K562 (cell line): Measurements from ENCODE around the gene TBX10. TPM values are rescaled to one million over a fixed set of nuclear protein-coding genes. Genes with fewer than 3 reads are reported as not detected.

ENCODE experiments used
- BCOR ChIP-seq: fragments of 450-650 bp; IDR thresholded peaks from 2 replicates; pipeline ENCODE4 v1.6.1; 2016
- BHLHE40 ChIP-seq: IDR thresholded peaks from 2 replicates; pipeline ENCODE4 v1.6.1; 2011; ENCODE audit warnings: low read length, improper control_type of control experiment
- CEBPB ChIP-seq: fragments of 450-650 bp; IDR thresholded peaks from 2 replicates; pipeline ENCODE4 v1.6.1; 2016; ENCODE audit warnings: missing genetic modification characterization, missing compliant biosample characterization
- CREB1 ChIP-seq, 2 experiments: sonication (generic) in 1 of 2; formaldehyde crosslinking in 1 of 2; IDR thresholded peaks; 2 replicates each; pipeline versions ENCODE4 v1.6.1 to v1.8.0; 2012 to 2022; ENCODE audit warnings: inconsistent platforms in 1 of 2, mild to moderate bottlenecking in 1 of 2, missing genetic modification reagents in 1 of 2, moderate library complexity in 1 of 2
- GTF2E2 ChIP-seq: fragments of 200-800 bp; sonication (Bioruptor generic); IDR thresholded peaks from 2 replicates; pipeline ENCODE4 v1.6.1; 2016; ENCODE audit warnings: missing genetic modification characterization, missing compliant biosample characterization
- IRF2 ChIP-seq: sonication (generic); formaldehyde crosslinking; IDR thresholded peaks from 2 replicates; pipeline ENCODE4 v1.8.1; 2022; ENCODE audit warnings: mild to moderate bottlenecking, missing genetic modification reagents
- JUN ChIP-seq, 2 experiments: sonication (generic) in 1 of 2; formaldehyde crosslinking in 1 of 2; IDR thresholded peaks; 2 replicates each; pipeline versions ENCODE4 v1.6.1 to v1.8.0; 2012 to 2022; ENCODE audit warnings: borderline replicate concordance in 2 of 2, mild to moderate bottlenecking in 2 of 2, improper control_type of control experiment in 1 of 2, low read depth in 1 of 2, low read length in 1 of 2, missing genetic modification reagents in 1 of 2
- NCOA1 ChIP-seq: fragments of 450-650 bp; IDR thresholded peaks from 2 replicates; pipeline ENCODE4 v1.6.1; 2016; ENCODE audit warnings: low read depth
- POLR2G ChIP-seq: fragments of 200-400 bp; formaldehyde crosslinking; IDR thresholded peaks from 2 replicates; pipeline ENCODE4 v1.6.1; 2017; ENCODE audit warnings: low read depth, mild to moderate bottlenecking, antibody characterized with exemption, low read length, moderate library complexity
- RBFOX2 ChIP-seq: fragments of 200-400 bp; formaldehyde crosslinking; IDR thresholded peaks from 2 replicates; pipeline ENCODE4 v1.6.1; 2017; ENCODE audit warnings: low read depth, mild to moderate bottlenecking, low read length, moderate library complexity
- SLC30A9 ChIP-seq: fragments of 250-450 bp; sonication (Bioruptor Pico); IDR thresholded peaks from 2 replicates; pipeline ENCODE4 v1.8.0; 2022; ENCODE audit warnings: mild to moderate bottlenecking, moderate library complexity
- TCF3 ChIP-seq: sonication (generic); formaldehyde crosslinking; IDR thresholded peaks from 2 replicates; pipeline ENCODE4 v1.4.0; 2020; ENCODE audit warnings: mild to moderate bottlenecking, missing genetic modification reagents
- ZNF232 ChIP-seq: sonication (generic); formaldehyde crosslinking; IDR thresholded peaks from 2 replicates; pipeline ENCODE4 v1.8.0; 2022; ENCODE audit warnings: mild to moderate bottlenecking, missing genetic modification reagents
- polyA plus RNA-seq, 8 experiments: library from polyadenylated mRNA; depleted of rRNA in 4 of 8; stranded (reverse) in 5 of 8; unstranded in 3 of 8; fragments of >200 nt; fragmentation: Nextera tagmentation in 2 of 8; fragmentation: Illumina TruSeq in 1 of 8; extraction: Ambion mirVana in 2 of 8; extraction: Trizol in 1 of 8; gene quantifications; 2 replicates each; pipeline versions ENCODE4 v1.2.1 to v1.2.3, GENCODE V29; 2011 to 2014; ENCODE audit warnings: inconsistent platforms in 1 of 8, missing spikeins in 1 of 8
- total RNA-seq, 7 experiments: library from RNA; depleted of rRNA in 6 of 7; stranded (reverse); fragments of >200 nt in 6 of 7; fragmentation: Illumina TruSeq in 2 of 7; extraction: Trizol in 2 of 7; gene quantifications; 2 replicates each; pipeline versions ENCODE4 v1.2.1 to v1.2.3, GENCODE V29; 2011 to 2021; ENCODE audit warnings: low replicate concordance in 1 of 7
- TF ChIP-seq, protein P1 (sequence below): sonication (generic); formaldehyde crosslinking; IDR thresholded peaks from 2 replicates; pipeline ENCODE4 v1.8.0; 2022; ENCODE audit warnings: missing genetic modification reagents, mild to moderate bottlenecking, borderline replicate concordance
- TF ChIP-seq, protein P2 (sequence below): fragments of 450-650 bp; conservative IDR thresholded peaks from 2 replicates; pipeline ENCODE4 v1.6.1; 2016; ENCODE audit warnings: missing genetic modification characterization, low read depth, mild to moderate bottlenecking, control low read depth, missing compliant biosample characterization
- TF ChIP-seq, protein P3 (sequence below): fragments of 250-450 bp; sonication (Bioruptor Pico); IDR thresholded peaks from 2 replicates; pipeline ENCODE4 v1.9.0; 2021; ENCODE audit warnings: mild to moderate bottlenecking, inconsistent platforms

Gene TBX10
- total and polyA plus RNA-seq, 9 of the 15 experiments (the other 6 are each of a cell fraction or from before 2014, with no cell fraction given) = not detected

DNA sequence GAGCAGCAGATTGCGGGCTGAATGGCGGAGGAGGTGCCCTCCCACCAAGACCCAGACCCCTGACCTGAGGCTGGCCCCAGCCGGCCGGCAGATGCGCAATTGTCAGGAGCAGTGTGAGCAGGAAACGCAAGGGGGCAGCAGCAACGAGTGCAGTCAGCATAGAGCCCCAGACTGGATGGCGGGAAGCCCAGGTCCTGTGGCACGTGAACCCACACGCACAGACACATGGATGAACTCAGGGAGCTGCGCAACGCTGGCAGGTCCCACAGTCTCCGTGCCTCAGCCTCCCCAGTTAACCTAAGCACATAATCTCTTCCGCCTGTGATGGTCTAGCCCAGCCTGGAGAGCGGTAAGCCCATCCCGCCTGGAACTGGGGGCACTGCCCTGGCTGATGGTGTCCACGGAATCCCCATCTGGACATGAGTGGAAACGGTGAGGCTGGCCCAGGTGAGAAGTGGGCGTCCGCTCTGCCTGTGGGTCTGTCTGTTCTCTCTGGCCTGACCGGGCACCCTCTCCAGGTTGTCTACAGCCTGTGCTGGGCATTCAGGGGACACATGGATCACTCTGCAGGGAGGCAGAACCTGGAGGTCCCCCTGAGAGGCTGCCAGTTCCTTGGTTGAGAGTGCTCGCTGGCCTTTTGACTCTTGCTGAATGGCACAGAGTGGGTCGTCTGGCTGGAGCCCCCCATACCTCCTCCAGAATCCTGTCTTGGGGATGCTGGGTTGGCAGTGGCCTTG is 626 bp upstream of the TBX10 start (continued):
- TF ChIP-seq ZNF232 (CRISPR knock-in tag) = peak; percentile 65
- peak; percentile 19; the same call in 1 of the 2 replicates for TF ChIP-seq JUN (IDR thresholded peaks at IDR 0.05; ENCODE audit: borderline replicate concordance, low read depth, low read length)
- no peak for TF ChIP-seq JUN (CRISPR knock-in tag; IDR thresholded peaks at IDR 0.05; ENCODE audit: borderline replicate concordance)
- 0 out of 2 replicates have a peak, but pooled peaks have one; percentile 41 for TF ChIP-seq BCOR
- TF ChIP-seq, protein P1, sequence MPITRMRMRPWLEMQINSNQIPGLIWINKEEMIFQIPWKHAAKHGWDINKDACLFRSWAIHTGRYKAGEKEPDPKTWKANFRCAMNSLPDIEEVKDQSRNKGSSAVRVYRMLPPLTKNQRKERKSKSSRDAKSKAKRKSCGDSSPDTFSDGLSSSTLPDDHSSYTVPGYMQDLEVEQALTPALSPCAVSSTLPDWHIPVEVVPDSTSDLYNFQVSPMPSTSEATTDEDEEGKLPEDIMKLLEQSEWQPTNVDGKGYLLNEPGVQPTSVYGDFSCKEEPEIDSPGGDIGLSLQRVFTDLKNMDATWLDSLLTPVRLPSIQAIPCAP = peak; percentile 74; the same call in 1 of the 2 replicates
- TF ChIP-seq GTF2E2 (tag) = no peak
- TF ChIP-seq TCF3 = no peak
- TF ChIP-seq CEBPB (tag) = no peak
- TF ChIP-seq CREB1 (IDR thresholded peaks at IDR 0.05) = no peak
- peak; percentile 61; the same call in 1 of the 2 replicates for TF ChIP-seq CREB1 (CRISPR knock-in tag; IDR thresholded peaks at IDR 0.05)
- TF ChIP-seq RBFOX2 = no peak
- TF ChIP-seq, protein P2, sequence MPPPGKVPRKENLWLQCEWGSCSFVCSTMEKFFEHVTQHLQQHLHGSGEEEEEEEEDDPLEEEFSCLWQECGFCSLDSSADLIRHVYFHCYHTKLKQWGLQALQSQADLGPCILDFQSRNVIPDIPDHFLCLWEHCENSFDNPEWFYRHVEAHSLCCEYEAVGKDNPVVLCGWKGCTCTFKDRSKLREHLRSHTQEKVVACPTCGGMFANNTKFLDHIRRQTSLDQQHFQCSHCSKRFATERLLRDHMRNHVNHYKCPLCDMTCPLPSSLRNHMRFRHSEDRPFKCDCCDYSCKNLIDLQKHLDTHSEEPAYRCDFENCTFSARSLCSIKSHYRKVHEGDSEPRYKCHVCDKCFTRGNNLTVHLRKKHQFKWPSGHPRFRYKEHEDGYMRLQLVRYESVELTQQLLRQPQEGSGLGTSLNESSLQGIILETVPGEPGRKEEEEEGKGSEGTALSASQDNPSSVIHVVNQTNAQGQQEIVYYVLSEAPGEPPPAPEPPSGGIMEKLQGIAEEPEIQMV (tag) = no peak
- peak; percentile 57; the same call in 1 of the 2 replicates for TF ChIP-seq IRF2 (CRISPR knock-in tag)
- TF ChIP-seq, protein P3, sequence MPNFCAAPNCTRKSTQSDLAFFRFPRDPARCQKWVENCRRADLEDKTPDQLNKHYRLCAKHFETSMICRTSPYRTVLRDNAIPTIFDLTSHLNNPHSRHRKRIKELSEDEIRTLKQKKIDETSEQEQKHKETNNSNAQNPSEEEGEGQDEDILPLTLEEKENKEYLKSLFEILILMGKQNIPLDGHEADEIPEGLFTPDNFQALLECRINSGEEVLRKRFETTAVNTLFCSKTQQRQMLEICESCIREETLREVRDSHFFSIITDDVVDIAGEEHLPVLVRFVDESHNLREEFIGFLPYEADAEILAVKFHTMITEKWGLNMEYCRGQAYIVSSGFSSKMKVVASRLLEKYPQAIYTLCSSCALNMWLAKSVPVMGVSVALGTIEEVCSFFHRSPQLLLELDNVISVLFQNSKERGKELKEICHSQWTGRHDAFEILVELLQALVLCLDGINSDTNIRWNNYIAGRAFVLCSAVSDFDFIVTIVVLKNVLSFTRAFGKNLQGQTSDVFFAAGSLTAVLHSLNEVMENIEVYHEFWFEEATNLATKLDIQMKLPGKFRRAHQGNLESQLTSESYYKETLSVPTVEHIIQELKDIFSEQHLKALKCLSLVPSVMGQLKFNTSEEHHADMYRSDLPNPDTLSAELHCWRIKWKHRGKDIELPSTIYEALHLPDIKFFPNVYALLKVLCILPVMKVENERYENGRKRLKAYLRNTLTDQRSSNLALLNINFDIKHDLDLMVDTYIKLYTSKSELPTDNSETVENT (CRISPR knock-in tag) = 0 out of 2 replicates have a peak, but pooled peaks have one; percentile 19
- TF ChIP-seq NCOA1 = no peak
- no peak for TF ChIP-seq SLC30A9 (CRISPR knock-in tag)
- TF ChIP-seq POLR2G = 0 out of 2 replicates have a peak, but pooled peaks have one; percentile 3
- TF ChIP-seq BHLHE40 = peak; percentile 95
- TF ChIP-seq, all 486 proteins: peak for 55
